ENCODE results near the gene PTBP3.
"Not testable (repeated sequence)": the region's sequence is repeated elsewhere in the genome, so short reads cannot be mapped to it uniquely, and the experiment has no call there.

The PTBP3 gene

DNA sequence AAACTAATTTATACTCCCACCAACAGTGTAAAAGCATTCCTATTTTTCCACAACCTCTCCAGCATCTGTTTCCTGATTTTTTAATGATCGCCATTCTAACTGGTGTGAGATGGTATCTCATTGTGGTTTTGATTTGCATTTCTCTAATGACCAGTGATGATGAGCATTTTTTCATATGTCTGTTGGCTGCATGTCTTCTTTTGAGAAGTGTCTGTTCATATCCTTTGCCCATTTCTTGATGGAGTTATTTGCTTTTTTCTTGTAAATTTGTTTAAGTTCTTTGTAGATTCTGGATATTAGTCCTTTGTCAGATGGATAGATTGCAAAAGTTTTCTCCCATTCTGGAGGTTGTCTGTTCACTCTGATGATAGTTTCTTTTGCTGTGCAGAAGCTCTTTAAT lies 143.1 kb downstream of the PTBP3 start:
- not testable (repeated sequence) for H2AK5ac ChIP-seq (ENCODE audit: low read depth, low read length)

GRCh38 chr9:112188884-112189283 lies 144.5 kb downstream of the PTBP3 start:
- DNase-seq (ENCODE audit: low spot score): no peak
- WGBS, 2 donors (ENCODE audit: extremely low coverage in 2 of 2, insufficient read length in 2 of 2, insufficient replicate concordance in 1 of 2): no CpG with 5 or more reads among the region's 1 CpG
- Histone ChIP-seq H3K4me3 (ENCODE audit: low read length in 2 of 2) (no peak overlapping the region), H4K8ac (ENCODE audit: low read depth, low read length) (no peak overlapping the region), H2BK5ac (ENCODE audit: low read length) (no peak overlapping the region), H3K27me3 (ENCODE audit: control insufficient read depth in 3 of 3, insufficient read depth in 3 of 3, low read depth in 1 of 3, low read length in 3 of 3) (no peaks in the 10 kb centered on the region), H3K9me3 (replicated peaks in 1 of 2; ENCODE audit: control insufficient read depth in 2 of 2, insufficient read depth in 1 of 2, low read depth in 1 of 2, low read length in 2 of 2) (no peaks in the 10 kb centered on the region), H3K18ac (ENCODE audit: low read length) (no peak overlapping the region), H3K27ac (replicated peaks; ENCODE audit: low read length) (no peak overlapping the region), H3K4me1 (ENCODE audit: control insufficient read depth in 2 of 2, insufficient read depth in 1 of 2, low read depth in 1 of 2, low read length in 2 of 2) (no peaks in the 10 kb centered on the region), H3K36me3 (replicated peaks in 1 of 2; ENCODE audit: control insufficient read depth in 2 of 2, insufficient read depth in 2 of 2, low read length in 2 of 2) (no peaks in the 10 kb centered on the region), H3K79me1 (ENCODE audit: low read depth, low read length) (no peaks in the 10 kb centered on the region), H3K4ac (ENCODE audit: low read length) (no peak overlapping the region), H2AFZ (ENCODE audit: low read length) (no peak overlapping the region), H3K23ac (ENCODE audit: low read depth, low read length, poor library complexity) (no peak overlapping the region), H3K14ac (ENCODE audit: low read length) (no peak overlapping the region), H3K9ac (ENCODE audit: low read depth, low read length, poor library complexity) (no peak overlapping the region), H2BK12ac (ENCODE audit: low read length) (no peak overlapping the region), H3K4me2 (ENCODE audit: insufficient read depth, low read length, poor library complexity, severe bottlenecking) (no peak overlapping the region), H2BK120ac (ENCODE audit: low read depth, low read length) (no peak overlapping the region), H4K91ac (ENCODE audit: low read depth, low read length, poor library complexity) (no peak overlapping the region), H2BK15ac (ENCODE audit: low read length) (no peak overlapping the region), H2AK5ac (ENCODE audit: low read depth, low read length) (no peak overlapping the region)

More for the DNA sequence above, 143.1 kb downstream of the PTBP3 start:
- not testable (repeated sequence) for H3K23ac ChIP-seq (ENCODE audit: low read depth, low read length, poor library complexity); H3K14ac ChIP-seq (ENCODE audit: low read length); H3K36me3 ChIP-seq (replicated peaks in 1 of 2; ENCODE audit: control insufficient read depth in 2 of 2, insufficient read depth in 2 of 2, low read length in 2 of 2); H3K27ac ChIP-seq (replicated peaks; ENCODE audit: low read length); H2BK120ac ChIP-seq (ENCODE audit: low read depth, low read length); H3K4me1 ChIP-seq (ENCODE audit: control insufficient read depth in 2 of 2, insufficient read depth in 1 of 2, low read depth in 1 of 2, low read length in 2 of 2); H2BK12ac ChIP-seq (ENCODE audit: low read length); H4K91ac ChIP-seq (ENCODE audit: low read depth, low read length, poor library complexity); H3K9me3 ChIP-seq (replicated peaks in 1 of 2; ENCODE audit: control insufficient read depth in 2 of 2, insufficient read depth in 1 of 2, low read depth in 1 of 2, low read length in 2 of 2); H3K27me3 ChIP-seq (ENCODE audit: control insufficient read depth in 3 of 3, insufficient read depth in 3 of 3, low read depth in 1 of 3, low read length in 3 of 3); H3K4me2 ChIP-seq (ENCODE audit: insufficient read depth, low read length, poor library complexity, severe bottlenecking); H3K4ac ChIP-seq (ENCODE audit: low read length); H3K18ac ChIP-seq (ENCODE audit: low read length); H2BK5ac ChIP-seq (ENCODE audit: low read length); H4K8ac ChIP-seq (ENCODE audit: low read depth, low read length); DNase-seq (ENCODE audit: low spot score); H3K9ac ChIP-seq (ENCODE audit: low read depth, low read length, poor library complexity); H3K4me3 ChIP-seq (ENCODE audit: low read length in 2 of 2); H3K79me1 ChIP-seq (ENCODE audit: low read depth, low read length); H2BK15ac ChIP-seq (ENCODE audit: low read length); H2AFZ ChIP-seq (ENCODE audit: low read length)
- WGBS, 2 donors (ENCODE audit: extremely low coverage in 2 of 2, insufficient read length in 2 of 2, insufficient replicate concordance in 1 of 2): no CpG with 5 or more reads among the region's 1 CpG

DNA sequence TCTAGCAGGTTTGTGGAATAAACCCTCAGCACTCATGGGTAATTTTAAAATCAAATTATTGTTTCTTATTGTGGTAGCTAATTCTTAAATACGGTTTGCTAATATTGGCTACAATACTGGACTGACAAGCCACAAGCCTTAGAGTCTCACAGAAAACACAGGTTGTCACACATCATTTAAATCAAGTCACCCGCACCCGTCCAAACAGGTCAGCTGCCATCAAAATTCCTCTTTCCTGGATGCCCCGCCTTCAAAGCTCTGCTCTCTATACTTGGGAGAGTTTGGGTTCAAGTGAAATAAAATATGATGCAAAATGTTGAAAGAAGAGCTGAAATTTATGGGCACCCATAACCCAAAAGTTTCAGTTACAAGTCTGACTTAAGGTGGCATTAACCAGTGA lies 146.0 kb downstream of the PTBP3 start:
- no peaks in the 10 kb centered on the region for H3K9me3 ChIP-seq (replicated peaks in 1 of 2; ENCODE audit: control insufficient read depth in 2 of 2, insufficient read depth in 1 of 2, low read depth in 1 of 2, low read length in 2 of 2)
- H3K4me2 ChIP-seq (ENCODE audit: insufficient read depth, low read length, poor library complexity, severe bottlenecking): no peak overlapping the region
- H4K91ac ChIP-seq (ENCODE audit: low read depth, low read length, poor library complexity): no peak overlapping the region
- no peaks in the 10 kb centered on the region for H3K27me3 ChIP-seq (ENCODE audit: control insufficient read depth in 3 of 3, insufficient read depth in 3 of 3, low read depth in 1 of 3, low read length in 3 of 3)
- no peak overlapping the region for H2BK5ac ChIP-seq (ENCODE audit: low read length)
- H3K18ac ChIP-seq (ENCODE audit: low read length): no peak overlapping the region
- no CpG with 5 or more reads among the region's 4 CpGs for WGBS, 2 donors (ENCODE audit: extremely low coverage in 2 of 2, insufficient read length in 2 of 2, insufficient replicate concordance in 1 of 2)
- H3K4ac ChIP-seq (ENCODE audit: low read length): no peak overlapping the region
- H2AK5ac ChIP-seq (ENCODE audit: low read depth, low read length): no peak overlapping the region
- H3K79me1 ChIP-seq (ENCODE audit: low read depth, low read length): no peaks in the 10 kb centered on the region
- H2AFZ ChIP-seq (ENCODE audit: low read length): no peak overlapping the region
- no peak overlapping the region for H3K14ac ChIP-seq (ENCODE audit: low read length)
- no peaks in the 10 kb centered on the region for H3K4me1 ChIP-seq (ENCODE audit: control insufficient read depth in 2 of 2, insufficient read depth in 1 of 2, low read depth in 1 of 2, low read length in 2 of 2)
- H4K8ac ChIP-seq (ENCODE audit: low read depth, low read length): no peak overlapping the region
- no peak overlapping the region for H3K27ac ChIP-seq (replicated peaks; ENCODE audit: low read length)
- no peak overlapping the region for H2BK12ac ChIP-seq (ENCODE audit: low read length)
- H3K36me3 ChIP-seq (replicated peaks in 1 of 2; ENCODE audit: control insufficient read depth in 2 of 2, insufficient read depth in 2 of 2, low read length in 2 of 2): no peaks in the 10 kb centered on the region
- H3K9ac ChIP-seq (ENCODE audit: low read depth, low read length, poor library complexity): no peak overlapping the region
- no peak overlapping the region for H3K23ac ChIP-seq (ENCODE audit: low read depth, low read length, poor library complexity)
- H2BK120ac ChIP-seq (ENCODE audit: low read depth, low read length): no peak overlapping the region
- no peak overlapping the region for H2BK15ac ChIP-seq (ENCODE audit: low read length)
- DNase-seq (ENCODE audit: low spot score): no peak
- no peak overlapping the region for H3K4me3 ChIP-seq (ENCODE audit: low read length in 2 of 2)

DNA sequence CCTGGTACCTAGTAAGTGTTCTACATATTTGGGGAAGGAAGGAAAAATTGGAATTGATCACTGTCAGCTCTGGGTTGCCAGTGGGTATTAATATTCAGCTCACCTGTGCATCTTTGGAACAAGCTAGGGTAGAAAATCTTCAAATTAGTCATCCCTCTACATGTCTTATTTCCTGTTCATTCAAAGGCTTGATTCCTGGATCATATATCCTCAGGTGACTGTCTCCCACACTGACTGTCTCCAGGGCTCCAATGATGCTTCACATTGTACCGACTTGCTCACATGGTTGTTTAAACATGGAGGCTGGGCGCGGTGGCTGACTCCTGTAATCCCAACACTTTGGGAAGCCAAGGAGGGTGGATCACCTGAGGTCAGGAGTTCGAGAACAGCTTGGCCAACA lies 146.7 kb downstream of the PTBP3 start:
- no CpG with 5 or more reads among the region's 4 CpGs for WGBS, 2 donors (ENCODE audit: extremely low coverage in 2 of 2, insufficient read length in 2 of 2, insufficient replicate concordance in 1 of 2)
- H2BK120ac ChIP-seq (ENCODE audit: low read depth, low read length): no peak overlapping the region

More for the DNA sequence above, 146.7 kb downstream of the PTBP3 start:
- Histone ChIP-seq H3K18ac (ENCODE audit: low read length) (no peak overlapping the region), H4K8ac (ENCODE audit: low read depth, low read length) (no peak overlapping the region), H3K27ac (replicated peaks; ENCODE audit: low read length) (no peak overlapping the region), H3K9me3 (replicated peaks in 1 of 2; ENCODE audit: control insufficient read depth in 2 of 2, insufficient read depth in 1 of 2, low read depth in 1 of 2, low read length in 2 of 2) (no peaks in the 10 kb centered on the region), H2AK5ac (ENCODE audit: low read depth, low read length) (no peak overlapping the region), H3K79me1 (ENCODE audit: low read depth, low read length) (no peaks in the 10 kb centered on the region), H3K9ac (ENCODE audit: low read depth, low read length, poor library complexity) (no peak overlapping the region), H3K27me3 (ENCODE audit: control insufficient read depth in 3 of 3, insufficient read depth in 3 of 3, low read depth in 1 of 3, low read length in 3 of 3) (no peaks in the 10 kb centered on the region), H2BK5ac (ENCODE audit: low read length) (no peak overlapping the region), H2BK12ac (ENCODE audit: low read length) (no peak overlapping the region), H3K36me3 (replicated peaks in 1 of 2; ENCODE audit: control insufficient read depth in 2 of 2, insufficient read depth in 2 of 2, low read length in 2 of 2) (no peaks in the 10 kb centered on the region), H3K4me1 (ENCODE audit: control insufficient read depth in 2 of 2, insufficient read depth in 1 of 2, low read depth in 1 of 2, low read length in 2 of 2) (no peaks in the 10 kb centered on the region), H2BK15ac (ENCODE audit: low read length) (no peak overlapping the region), H4K91ac (ENCODE audit: low read depth, low read length, poor library complexity) (no peak overlapping the region), H3K14ac (ENCODE audit: low read length) (no peak overlapping the region), H3K23ac (ENCODE audit: low read depth, low read length, poor library complexity) (no peak overlapping the region), H2AFZ (ENCODE audit: low read length) (no peak overlapping the region), H3K4me3 (ENCODE audit: low read length in 2 of 2) (no peak overlapping the region), H3K4ac (ENCODE audit: low read length) (no peak overlapping the region), H3K4me2 (ENCODE audit: insufficient read depth, low read length, poor library complexity, severe bottlenecking) (no peak overlapping the region)
- no peak for DNase-seq (ENCODE audit: low spot score)
